CD4-positive, alpha-beta memory T cell (primary cell): ENCODE data around the gene CFAP91. TPM values are rescaled to one million over a fixed set of nuclear protein-coding genes. Genes with fewer than 3 reads are reported as not detected.

Source experiments
- CTCF ChIA-PET: fragments of 350-600 bp; sonication (Branson Sonifier 250); formaldehyde crosslinking; loops from one replicate; lab custom pipeline; 2021; ENCODE audit warnings: inconsistent platforms; ENCODE audit not compliant: partially characterized antibody; lab: Charles Lee
- POLR2A ChIA-PET: fragments of 350-600 bp; sonication (Branson Sonifier 250); formaldehyde crosslinking; loops from one replicate; lab custom pipeline; 2021; ENCODE audit not compliant: partially characterized antibody; lab: Charles Lee
- DNase-seq, 5 donors: peaks; one replicate each; pipeline versions ENCODE4 v3.0.0 to v3.0.0-alpha.2; 2020 to 2022; ENCODE audit warnings: mixed read lengths in 1 of 5
- H3K27ac ChIP-seq: one replicate; pipeline ENCODE4 v1.7.0; 2013; ENCODE audit warnings: low read depth, low read length
- H3K27me3 ChIP-seq: 2 replicates; pipeline ENCODE4 v1.7.0; 2013; ENCODE audit warnings: mild to moderate bottlenecking, low read length, moderate library complexity; ENCODE audit not compliant: insufficient read depth
- H3K36me3 ChIP-seq: 2 replicates; pipeline ENCODE4 v1.7.0; 2013; ENCODE audit warnings: mild to moderate bottlenecking, low read length, moderate library complexity; ENCODE audit not compliant: insufficient read depth
- H3K4me1 ChIP-seq: 2 replicates; pipeline ENCODE4 v1.7.0; 2013; ENCODE audit warnings: mild to moderate bottlenecking, low read length, moderate library complexity; ENCODE audit not compliant: insufficient read depth
- H3K4me3 ChIP-seq, 2 donors: one replicate each; pipeline ENCODE4 v1.7.0; 2013; ENCODE audit warnings: low read length in 2 of 2, mild to moderate bottlenecking in 1 of 2
- H3K9me3 ChIP-seq, 2 donors: one replicate each; pipeline ENCODE4 v1.7.0; 2013; ENCODE audit warnings: low read length in 2 of 2, control low read depth in 1 of 2; ENCODE audit not compliant: control insufficient read depth in 1 of 2
- H3K27ac Mint-ChIP-seq, 7 donors: one replicate each; pipeline ENCODE4 v1.8.0; 2020 to 2021; ENCODE audit warnings: mixed read lengths in 7 of 7, mild to moderate bottlenecking in 6 of 7, inconsistent platforms in 3 of 7, moderate library complexity in 3 of 7
- H3K27me3 Mint-ChIP-seq, 2 donors: one replicate each; pipeline ENCODE4 v1.8.0; 2020 to 2021; ENCODE audit warnings: mixed read lengths in 2 of 2
- H3K36me3 Mint-ChIP-seq, 2 donors: one replicate each; pipeline ENCODE4 v1.8.0; 2020 to 2021; ENCODE audit warnings: mixed read lengths in 2 of 2, inconsistent platforms in 1 of 2, mild to moderate bottlenecking in 1 of 2
- H3K4me1 Mint-ChIP-seq, 4 donors: one replicate each; pipeline ENCODE4 v1.8.0; 2020 to 2021; ENCODE audit warnings: mixed read lengths in 4 of 4, mild to moderate bottlenecking in 1 of 4
- H3K4me3 Mint-ChIP-seq, 8 donors: one replicate each; pipeline ENCODE4 v1.8.0; 2020 to 2021; ENCODE audit warnings: mixed read lengths in 8 of 8, mild to moderate bottlenecking in 7 of 8, moderate library complexity in 6 of 8, inconsistent platforms in 3 of 8
- H3K9me3 Mint-ChIP-seq, 8 donors: one replicate each; pipeline ENCODE4 v1.8.0; 2020 to 2021; ENCODE audit warnings: mixed read lengths in 8 of 8, mild to moderate bottlenecking in 5 of 8, inconsistent platforms in 3 of 8, moderate library complexity in 1 of 8
- intact Hi-C: fragments of 100-400 bp; cut with micrococcal nuclease; formaldehyde crosslinking; loops from one replicate; pipeline ENCODE4 v1.15.1; 2023
- polyA plus RNA-seq, 2 donors: library from polyadenylated mRNA; unstranded; fragments of 300-500 nt; fragmentation: Illumina TruSeq; gene quantifications; one replicate each; pipeline ENCODE4 v1.2.3, GENCODE V29; 2021
- total RNA-seq, 2 experiments: library from RNA; stranded (reverse); gene quantifications; one replicate each; pipeline ENCODE4 v1.2.3, GENCODE V29; 2021

Gene CFAP91
- total and polyA plus RNA-seq, 4 experiments from 2014 or later = 0.48 to 0.58 TPM; not detected in 2

GRCh38 chr3:119672776-119673175 is 30.0 kb upstream of the CFAP91 start:
- Histone ChIP-seq H3K27ac (no peak overlapping the region), H3K27me3 (no peaks in the 10 kb centered on the region), H3K4me3 (no peak overlapping the region), H3K36me3 (peaks cover 38% of the 10 kb centered on the region), H3K9me3 (no peaks in the 10 kb centered on the region), H3K4me1 (peaks cover 32% of the 10 kb centered on the region)
- Mint-ChIP-seq H3K27ac (peak overlapping the region in 5 of 7 donors; percentile 8 to 66 (median 47)), H3K27me3 (no peaks in the 10 kb centered on the region), H3K36me3 (peaks cover 31 to 60% of the 10 kb centered on the region in 2 donors), H3K4me3 (peak overlapping the region in 2 of 8 donors; percentile 18 to 66), H3K9me3 (no peaks in the 10 kb centered on the region), H3K4me1 (peaks cover 27 to 50% (median 37%) of the 10 kb centered on the region in 4 donors)
- ChIA-PET CTCF (interaction anchor here (0.9 to 1.5 kb wide), 3 partner anchors 8 to 18 kb away, joined by 3 to 4 read pairs (median 4); no protein-coding TSS in a partner anchor), POLR2A (no interaction called here)
- DNase-seq = no peak
- intact Hi-C loops = loop anchor here (10.0 kb wide), 2 partner anchors 438 to 672 kb away; partner anchors contain the start of gene LRRC58

- H3K9me3 ChIP-seq = no peaks in the 10 kb centered on the region
- no peaks in the 10 kb centered on the region for H3K27me3 Mint-ChIP-seq
- H3K36me3 Mint-ChIP-seq = peaks cover 27 to 58% of the 10 kb centered on the region in 2 donors
- no peak overlapping the region for H3K4me3 ChIP-seq
- no peak overlapping the region for H3K4me3 Mint-ChIP-seq
- H3K27ac ChIP-seq = no peak overlapping the region
- ChIA-PET POLR2A (no interaction called here), CTCF (no interaction called here)
- no peak for DNase-seq
- H3K4me1 ChIP-seq = peaks cover 34% of the 10 kb centered on the region
- intact Hi-C loops = loop anchor here (10.0 kb wide), 2 partner anchors 439 to 671 kb away; partner anchors contain the start of gene LRRC58
- H3K27me3 ChIP-seq = no peaks in the 10 kb centered on the region
- H3K36me3 ChIP-seq = peaks cover 34% of the 10 kb centered on the region
- H3K27ac Mint-ChIP-seq = no peak overlapping the region
- no peaks in the 10 kb centered on the region for H3K9me3 Mint-ChIP-seq
- peaks cover 27 to 51% (median 38%) of the 10 kb centered on the region in 4 donors for H3K4me1 Mint-ChIP-seq
Observed at GRCh38 chr3:119673875-119674274, 28.9 kb upstream of the CFAP91 start.

- peaks cover 27 to 46% (median 36%) of the 10 kb centered on the region in 4 donors for H3K4me1 Mint-ChIP-seq
- Histone ChIP-seq H3K4me3 (no peak overlapping the region), H3K36me3 (peaks cover 34% of the 10 kb centered on the region), H3K9me3 (no peaks in the 10 kb centered on the region), H3K4me1 (peaks cover 34% of the 10 kb centered on the region), H3K27ac (peak overlapping the region; percentile 69), H3K27me3 (no peaks in the 10 kb centered on the region)
- peaks cover 20 to 47% of the 10 kb centered on the region in 2 donors for H3K36me3 Mint-ChIP-seq
- CTCF ChIA-PET = interaction anchor here (1.5 to 2.2 kb wide), 3 partner anchors 15 to 116 kb away, joined by 3 to 8 read pairs (median 3); partner anchors contain the start of gene CD80
- H3K27ac Mint-ChIP-seq = peak overlapping the region; percentile 41 to 97 (median 74)
- H3K9me3 Mint-ChIP-seq = no peaks in the 10 kb centered on the region
- H3K27me3 Mint-ChIP-seq = no peaks in the 10 kb centered on the region
- no peak for DNase-seq
- intact Hi-C loops = loop anchor here (5.0 to 10.0 kb wide), 4 partner anchors 441 to 1067 kb away; partner anchors contain the start of genes GTF2E1, LRRC58, NDUFB4 and RABL3
- H3K4me3 Mint-ChIP-seq = peak overlapping the region; percentile 83 to 97 (median 91)
- POLR2A ChIA-PET = interaction anchor here (0.8 to 0.9 kb wide), 2 partner anchors 177 to 206 kb away, joined by 3 read pairs; partner anchors contain the start of genes POGLUT1 and TIMMDC1
Observed at GRCh38 chr3:119675188-119675874, 27.5 kb upstream of the CFAP91 start.

- Histone ChIP-seq H3K27me3 (no peaks in the 10 kb centered on the region), H3K36me3 (peaks cover 29% of the 10 kb centered on the region), H3K9me3 (no peaks in the 10 kb centered on the region), H3K4me1 (peaks cover 34% of the 10 kb centered on the region), H3K27ac (peak overlapping the region; percentile 69), H3K4me3 (peak overlapping the region; percentile 27 to 89)
- no peaks in the 10 kb centered on the region for H3K27me3 Mint-ChIP-seq
- DNase-seq = no peak
- peaks cover 20 to 41% of the 10 kb centered on the region in 2 donors for H3K36me3 Mint-ChIP-seq
- H3K9me3 Mint-ChIP-seq = no peaks in the 10 kb centered on the region
- H3K4me1 Mint-ChIP-seq = peaks cover 27 to 45% (median 34%) of the 10 kb centered on the region in 4 donors
- POLR2A ChIA-PET = interaction anchor here (1.0 to 1.6 kb wide), 6 partner anchors 7 to 825 kb away, joined by 3 to 10 read pairs (median 4); partner anchors contain the start of genes ADPRH, LRRC58 and TMEM39A
- peak overlapping the region; percentile 54 to 99 (median 95) for H3K27ac Mint-ChIP-seq
- intact Hi-C loops = loop anchor here (5.0 to 10.0 kb wide), 4 partner anchors 441 to 1066 kb away; partner anchors contain the start of genes GTF2E1, LRRC58, NDUFB4 and RABL3
- CTCF ChIA-PET = interaction anchor here (1.0 to 2.2 kb wide), 3 partner anchors 14 to 96 kb away, joined by 3 to 8 read pairs (median 4); no protein-coding TSS in a partner anchor
- H3K4me3 Mint-ChIP-seq = peak overlapping the region; percentile 83 to 97 (median 91)
Observed at GRCh38 chr3:119676020-119676419, 26.8 kb upstream of the CFAP91 start.

DNA sequence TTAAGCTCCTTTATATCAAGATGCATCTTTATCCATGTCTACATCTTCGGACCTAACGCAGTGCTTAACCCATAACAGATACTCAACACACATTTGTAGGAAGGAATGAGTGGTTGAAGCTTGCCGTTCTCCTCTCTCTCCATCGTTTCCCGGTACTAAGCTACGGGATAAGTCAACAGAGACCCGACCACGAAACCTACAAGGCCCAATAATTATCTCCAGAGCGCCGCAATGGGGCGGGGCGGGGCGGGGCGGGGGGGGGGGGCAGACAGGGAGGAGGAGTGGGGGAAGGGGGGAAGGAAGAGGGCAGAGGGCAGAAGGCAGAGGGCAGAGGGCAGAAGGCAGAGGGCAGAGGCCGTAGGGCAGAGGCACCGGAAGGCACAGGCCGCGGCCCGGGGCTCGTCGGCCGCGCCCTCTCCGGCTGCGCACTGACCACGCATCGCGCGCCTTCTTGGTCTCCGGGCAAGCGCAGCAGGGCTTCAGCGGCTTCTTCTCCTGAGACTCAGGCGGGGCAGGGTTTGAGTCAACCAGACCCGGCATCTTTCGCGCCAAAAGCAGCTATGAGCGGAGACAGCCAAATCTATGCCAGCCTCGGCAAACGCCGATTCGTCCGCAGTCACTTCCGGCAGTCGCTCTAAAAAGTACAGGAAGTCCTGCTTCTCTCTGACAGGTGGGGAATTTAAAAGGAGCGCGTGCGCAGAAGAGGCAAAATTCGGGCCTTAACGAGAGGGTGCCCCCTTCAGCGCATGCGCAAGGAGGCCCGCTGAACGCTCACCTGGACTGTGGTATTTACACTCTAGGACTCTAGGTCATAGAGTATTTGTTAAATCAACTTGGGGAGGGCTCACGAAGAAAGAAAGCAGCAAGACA is 25.8 kb upstream of the CFAP91 start, which contains the start of gene COX17:
COX17 (minus strand) TSS at position 636 of the 870 bp plus-strand sequence; CDS start at position 540, 96 bp downstream.
- Mint-ChIP-seq H3K4me1 (peaks cover 27 to 42% (median 32%) of the 10 kb centered on the region in 4 donors), H3K4me3 (peak within 1 kb of the TSS; percentile 83 to 97 (median 91)), H3K27ac (peak within 1 kb of the TSS; percentile 87 to 99 (median 96)), H3K27me3 (no peaks in the 10 kb centered on the region), H3K36me3 (peaks cover 18 to 31% of the 10 kb centered on the region in 2 donors), H3K9me3 (no peaks in the 10 kb centered on the region)
- H3K36me3 ChIP-seq = peaks cover 21% of the 10 kb centered on the region
- H3K9me3 ChIP-seq = no peaks in the 10 kb centered on the region
- H3K27ac ChIP-seq = peak within 1 kb of the TSS; percentile 69
- peaks cover 34% of the 10 kb centered on the region for H3K4me1 ChIP-seq
- CTCF ChIA-PET = interaction anchor here (1.0 to 2.2 kb wide), 2 partner anchors 13 to 97 kb away, joined by 4 to 8 read pairs; no protein-coding TSS in a partner anchor
- POLR2A ChIA-PET = interaction anchor here (0.7 to 2.4 kb wide), 13 partner anchors 8 to 826 kb away, joined by 3 to 20 read pairs (median 4); partner anchors contain the start of genes ADPRH, GSK3B, LRRC58 and TIMMDC1
- H3K4me3 ChIP-seq = peak within 1 kb of the TSS; percentile 72 to 89
- no peaks in the 10 kb centered on the region for H3K27me3 ChIP-seq
- intact Hi-C loops = loop anchor here (1.0 to 10.0 kb wide), 8 partner anchors 25 to 1065 kb away; partner anchors contain the start of genes GSK3B, GTF2E1, LRRC58 and NDUFB4
- DNase-seq = peak; percentile 94 to 99 (median 97)

DNA sequence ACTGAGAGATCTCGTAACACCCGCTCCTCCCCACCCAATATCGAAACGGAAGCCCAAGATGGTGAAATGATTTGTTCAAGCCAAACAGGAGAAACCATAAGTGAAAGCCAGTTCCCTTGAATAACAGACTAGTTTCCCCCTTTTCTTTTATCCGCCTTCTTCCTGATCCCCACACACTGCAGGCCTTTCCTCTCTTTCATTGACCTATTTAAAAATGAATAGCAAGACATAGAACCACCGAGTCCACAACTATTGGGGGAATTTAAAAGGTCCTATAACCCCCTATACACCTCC is 25.2 kb upstream of the CFAP91 start:
- H3K4me3 ChIP-seq = peak overlapping the region; percentile 72 to 89
- intact Hi-C loops = loop anchor here (1.0 to 10.0 kb wide), 8 partner anchors 25 to 1065 kb away; partner anchors contain the start of genes GSK3B, GTF2E1, LRRC58 and NDUFB4
- ChIA-PET CTCF (interaction anchor here (1.5 kb wide), 1 partner anchor 97 kb away, joined by 3 read pairs; no protein-coding TSS in a partner anchor), POLR2A (interaction anchor here (0.7 to 2.4 kb wide), 9 partner anchors 9 to 671 kb away, joined by 3 to 20 read pairs (median 4); partner anchors contain the start of genes ADPRH, GSK3B, LRRC58 and TIMMDC1)
- H3K9me3 ChIP-seq = no peaks in the 10 kb centered on the region
- DNase-seq = no peak
- H3K4me1 ChIP-seq = peaks cover 34% of the 10 kb centered on the region
- Mint-ChIP-seq H3K27ac (peak overlapping the region; percentile 87 to 99 (median 95)), H3K4me3 (peak overlapping the region; percentile 83 to 92 (median 88)), H3K9me3 (no peaks in the 10 kb centered on the region), H3K4me1 (peaks cover 27 to 38% (median 32%) of the 10 kb centered on the region in 4 donors), H3K36me3 (peaks cover 14 to 27% of the 10 kb centered on the region in 2 donors), H3K27me3 (no peaks in the 10 kb centered on the region)
- H3K27me3 ChIP-seq = no peaks in the 10 kb centered on the region
- H3K36me3 ChIP-seq = peaks cover 21% of the 10 kb centered on the region
- H3K27ac ChIP-seq = peak overlapping the region; percentile 69
